HEK293 (cell line): ENCODE results near the gene ZFC3H1.

ENCODE experiments used
- CTCF ChIA-PET: fragments of 350-600 bp; formaldehyde crosslinking; extraction: SDS; loops from one replicate; lab custom pipeline; 2021; ENCODE audit warnings: antibody characterized with exemption; lab: Yijun Ruan, JAX
- POLR2A ChIA-PET: fragments of 300-600 bp; formaldehyde crosslinking; extraction: SDS; loops from one replicate; lab custom pipeline; 2020; ENCODE audit warnings: antibody characterized with exemption, inconsistent platforms; lab: Yijun Ruan, JAX
- H3K27ac ChIP-seq: fragments of 200-500 bp; sonication (Bioruptor generic); 2 replicates; pipeline ENCODE4 v1.5.1; 2014; ENCODE audit warnings: low read depth, low read length, control low read depth, inconsistent platforms; ENCODE audit errors: extremely low read depth
- H3K36me3 ChIP-seq, 2 experiments: fragments of 200-500 bp in 1 of 2; sonication (Bioruptor generic) in 1 of 2; 1 replicate in 1 of 2; 2 replicates in 1 of 2; pipeline ENCODE4 v1.5.1; 2014 to 2017; ENCODE audit warnings: inconsistent platforms in 2 of 2, low read length in 2 of 2; ENCODE audit not compliant: control insufficient read depth in 2 of 2, insufficient read depth in 1 of 2
- H3K4me1 ChIP-seq: fragments of 200-500 bp; sonication (Bioruptor generic); 2 replicates; pipeline ENCODE4 v1.5.1; 2014; ENCODE audit warnings: mild to moderate bottlenecking, low read length, inconsistent platforms; ENCODE audit not compliant: control insufficient read depth, insufficient read depth
- H3K4me3 ChIP-seq: 2 replicates; pipeline ENCODE4 v1.5.1; 2011; ENCODE audit warnings: low read depth, mild to moderate bottlenecking, control low read depth, low read length, moderate library complexity
- H3K9me3 ChIP-seq: fragments of 200-500 bp; sonication (Bioruptor generic); 2 replicates; pipeline ENCODE4 v1.5.1; 2014; ENCODE audit warnings: low read depth, low read length, inconsistent platforms; ENCODE audit not compliant: control insufficient read depth, insufficient read depth
- KLF1 ChIP-seq: fragments of 450-650 bp; formaldehyde crosslinking; IDR thresholded peaks from 2 replicates; pipeline ENCODE4 v1.5.1; 2016; ENCODE audit warnings: missing biosample characterization, missing genetic modification characterization
- RBAK ChIP-seq: fragments of 450-650 bp; formaldehyde crosslinking; IDR thresholded peaks from 2 replicates; pipeline ENCODE4 v1.5.1; 2016; ENCODE audit warnings: missing biosample characterization, missing genetic modification characterization
- SCRT1 ChIP-seq: fragments of 450-650 bp; formaldehyde crosslinking; IDR thresholded peaks from 2 replicates; pipeline ENCODE4 v1.5.1; 2016; ENCODE audit warnings: missing biosample characterization, missing genetic modification characterization, borderline replicate concordance
- ZBTB1 ChIP-seq: fragments of 450-650 bp; formaldehyde crosslinking; IDR thresholded peaks from 2 replicates; pipeline ENCODE4 v1.5.1; 2016; ENCODE audit warnings: missing biosample characterization, missing genetic modification characterization
- ZBTB26 ChIP-seq: fragments of 450-650 bp; formaldehyde crosslinking; optimal IDR thresholded peaks from 2 replicates; pipeline ENCODE3; 2016; ENCODE audit warnings: missing biosample characterization, mild to moderate bottlenecking, missing genetic modification characterization
- ZBTB49 ChIP-seq: fragments of 450-650 bp; formaldehyde crosslinking; IDR thresholded peaks from 2 replicates; pipeline ENCODE4 v1.5.1; 2016; ENCODE audit warnings: missing biosample characterization, missing genetic modification characterization, low read depth
- ZNF10 ChIP-seq: fragments of 450-650 bp; formaldehyde crosslinking; IDR thresholded peaks from 2 replicates; pipeline ENCODE4 v1.5.1; 2017; ENCODE audit warnings: missing biosample characterization, missing genetic modification characterization
- ZNF112 ChIP-seq: fragments of 450-650 bp; formaldehyde crosslinking; IDR thresholded peaks from 2 replicates; pipeline ENCODE4 v1.5.0; 2017; ENCODE audit warnings: missing biosample characterization, missing genetic modification characterization
- ZNF138 ChIP-seq: fragments of 450-650 bp; formaldehyde crosslinking; IDR thresholded peaks from 2 replicates; pipeline ENCODE4 v1.5.1; 2016; ENCODE audit warnings: missing biosample characterization, missing genetic modification characterization, borderline replicate concordance
- ZNF16 ChIP-seq: fragments of 450-650 bp; formaldehyde crosslinking; IDR thresholded peaks from 2 replicates; pipeline ENCODE4 v1.5.1; 2016; ENCODE audit warnings: low read depth, missing biosample characterization, missing genetic modification characterization
- ZNF266 ChIP-seq: fragments of 450-650 bp; formaldehyde crosslinking; IDR thresholded peaks from 2 replicates; pipeline ENCODE4 v1.5.1; 2016; ENCODE audit warnings: missing biosample characterization, missing genetic modification characterization, low read depth
- ZNF335 ChIP-seq: fragments of 450-650 bp; formaldehyde crosslinking; conservative IDR thresholded peaks from 2 replicates; pipeline ENCODE4 v1.5.1; 2016; ENCODE audit warnings: missing biosample characterization, missing genetic modification characterization
- ZNF585B ChIP-seq: fragments of 450-650 bp; formaldehyde crosslinking; IDR thresholded peaks from 2 replicates; pipeline ENCODE4 v1.5.1; 2016; ENCODE audit warnings: missing biosample characterization, missing genetic modification characterization
- ZNF610 ChIP-seq: fragments of 450-650 bp; formaldehyde crosslinking; IDR thresholded peaks from 2 replicates; pipeline ENCODE4 v1.5.1; 2016; ENCODE audit warnings: missing biosample characterization, missing genetic modification characterization, borderline replicate concordance
- ZNF639 ChIP-seq: fragments of 450-650 bp; formaldehyde crosslinking; IDR thresholded peaks from 2 replicates; pipeline ENCODE4 v1.5.1; 2016; ENCODE audit warnings: missing biosample characterization, missing genetic modification characterization
- ZNF785 ChIP-seq: fragments of 450-650 bp; formaldehyde crosslinking; IDR thresholded peaks from 2 replicates; pipeline ENCODE4 v1.5.1; 2016; ENCODE audit warnings: missing biosample characterization, missing genetic modification characterization
- TF ChIP-seq, protein P1 (sequence below): fragments of 450-650 bp; formaldehyde crosslinking; IDR thresholded peaks from 2 replicates; pipeline ENCODE4 v1.5.1; 2016; ENCODE audit warnings: missing biosample characterization, missing genetic modification characterization, borderline replicate concordance
- TF ChIP-seq, protein P2 (sequence below): fragments of 450-650 bp; formaldehyde crosslinking; IDR thresholded peaks from 2 replicates; pipeline ENCODE4 v1.5.1; 2017; ENCODE audit warnings: missing biosample characterization, missing genetic modification characterization

Gene ZFC3H1

GRCh38 chr12:71685312-71685906, 21.8 kb upstream of the ZFC3H1 start (continued):
- no peak for TF ChIP-seq ZBTB49
- no peak for TF ChIP-seq ZNF266 (tag by site-specific recombination)
- TF ChIP-seq ZNF610: 0 out of 2 replicates have a peak, but pooled peaks have one; percentile 15
- TF ChIP-seq ZNF335: peak; percentile 78
- TF ChIP-seq ZNF639 (tag by site-specific recombination): no peak
- TF ChIP-seq ZBTB1 (tag by site-specific recombination): no peak
- no peak for TF ChIP-seq ZNF785 (tag by site-specific recombination)
- TF ChIP-seq, protein P1, sequence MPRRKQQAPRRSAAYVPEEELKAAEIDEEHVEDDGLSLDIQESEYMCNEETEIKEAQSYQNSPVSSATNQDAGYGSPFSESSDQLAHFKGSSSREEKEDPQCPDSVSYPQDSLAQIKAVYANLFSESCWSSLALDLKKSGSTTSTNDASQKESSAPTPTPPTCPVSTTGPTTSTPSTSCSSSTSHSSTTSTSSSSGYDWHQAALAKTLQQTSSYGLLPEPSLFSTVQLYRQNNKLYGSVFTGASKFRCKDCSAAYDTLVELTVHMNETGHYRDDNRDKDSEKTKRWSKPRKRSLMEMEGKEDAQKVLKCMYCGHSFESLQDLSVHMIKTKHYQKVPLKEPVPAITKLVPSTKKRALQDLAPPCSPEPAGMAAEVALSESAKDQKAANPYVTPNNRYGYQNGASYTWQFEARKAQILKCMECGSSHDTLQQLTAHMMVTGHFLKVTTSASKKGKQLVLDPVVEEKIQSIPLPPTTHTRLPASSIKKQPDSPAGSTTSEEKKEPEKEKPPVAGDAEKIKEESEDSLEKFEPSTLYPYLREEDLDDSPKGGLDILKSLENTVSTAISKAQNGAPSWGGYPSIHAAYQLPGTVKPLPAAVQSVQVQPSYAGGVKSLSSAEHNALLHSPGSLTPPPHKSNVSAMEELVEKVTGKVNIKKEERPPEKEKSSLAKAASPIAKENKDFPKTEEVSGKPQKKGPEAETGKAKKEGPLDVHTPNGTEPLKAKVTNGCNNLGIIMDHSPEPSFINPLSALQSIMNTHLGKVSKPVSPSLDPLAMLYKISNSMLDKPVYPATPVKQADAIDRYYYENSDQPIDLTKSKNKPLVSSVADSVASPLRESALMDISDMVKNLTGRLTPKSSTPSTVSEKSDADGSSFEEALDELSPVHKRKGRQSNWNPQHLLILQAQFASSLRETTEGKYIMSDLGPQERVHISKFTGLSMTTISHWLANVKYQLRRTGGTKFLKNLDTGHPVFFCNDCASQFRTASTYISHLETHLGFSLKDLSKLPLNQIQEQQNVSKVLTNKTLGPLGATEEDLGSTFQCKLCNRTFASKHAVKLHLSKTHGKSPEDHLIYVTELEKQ (tag by site-specific recombination): no peak
- no peak for TF ChIP-seq ZNF16
- TF ChIP-seq, protein P2, sequence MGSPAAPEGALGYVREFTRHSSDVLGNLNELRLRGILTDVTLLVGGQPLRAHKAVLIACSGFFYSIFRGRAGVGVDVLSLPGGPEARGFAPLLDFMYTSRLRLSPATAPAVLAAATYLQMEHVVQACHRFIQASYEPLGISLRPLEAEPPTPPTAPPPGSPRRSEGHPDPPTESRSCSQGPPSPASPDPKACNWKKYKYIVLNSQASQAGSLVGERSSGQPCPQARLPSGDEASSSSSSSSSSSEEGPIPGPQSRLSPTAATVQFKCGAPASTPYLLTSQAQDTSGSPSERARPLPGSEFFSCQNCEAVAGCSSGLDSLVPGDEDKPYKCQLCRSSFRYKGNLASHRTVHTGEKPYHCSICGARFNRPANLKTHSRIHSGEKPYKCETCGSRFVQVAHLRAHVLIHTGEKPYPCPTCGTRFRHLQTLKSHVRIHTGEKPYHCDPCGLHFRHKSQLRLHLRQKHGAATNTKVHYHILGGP (tag by site-specific recombination): no peak
- TF ChIP-seq ZNF112: no peak
- no peak for TF ChIP-seq ZNF585B (tag by site-specific recombination)
- no peak for TF ChIP-seq RBAK (tag by site-specific recombination)
- TF ChIP-seq SCRT1: no peak

- Histone ChIP-seq H3K4me3 (no peak overlapping the region), H3K9me3 (no peaks in the 10 kb centered on the region), H3K4me1 (no peaks in the 10 kb centered on the region), H3K27ac (no peak overlapping the region), H3K36me3 (no peaks in the 10 kb centered on the region)
- CTCF ChIA-PET: interaction anchor here (0.6 to 4.1 kb wide), 3 partner anchors 9 to 140 kb away, joined by 3 to 17 read pairs (median 3); no protein-coding TSS in a partner anchor
- no peak for TF ChIP-seq ZNF138 (tag by site-specific recombination)
- no peak for TF ChIP-seq KLF1 (tag by site-specific recombination)
- TF ChIP-seq ZBTB26 (tag by site-specific recombination): no peak
- no peak for TF ChIP-seq ZNF10 (tag by site-specific recombination)
- POLR2A ChIA-PET: interaction anchor here (5.1 kb wide), 1 partner anchor 21 kb away, joined by 90 read pairs; the partner anchor contains the start of genes THAP2 and ZFC3H1
Observed at GRCh38 chr12:71684081-71684480, 20.4 kb upstream of the ZFC3H1 start.
